Smooth muscle cell (in vitro differentiated cells): Measurements from ENCODE around the gene RPL32. TPM values are rescaled to one million over a fixed set of nuclear protein-coding genes. Genes with fewer than 3 reads are reported as not detected.

Experiments
- DNase-seq: peaks from one replicate; lab custom pipeline; 2025; ENCODE audit not compliant: unreplicated experiment; lab: John Stamatoyannopoulos, UW
- H2AFZ ChIP-seq: fragments of 200-600 bp; sonication (generic); 2 replicates; pipeline ENCODE4 v1.6.0; 2016; ENCODE audit warnings: antibody characterized with exemption, low read depth, mild to moderate bottlenecking
- H3F3A ChIP-seq: fragments of 200-600 bp; sonication (generic); 2 replicates; pipeline ENCODE4 v1.6.0; 2017; ENCODE audit warnings: antibody characterized with exemption, low read depth
- H3K27ac ChIP-seq: fragments of 200-600 bp; sonication (generic); 2 replicates; pipeline ENCODE4 v1.5.1; 2016; ENCODE audit warnings: low read depth, mild to moderate bottlenecking
- H3K27me3 ChIP-seq: fragments of 200-600 bp; sonication (generic); 2 replicates; pipeline ENCODE4 v1.6.1; 2016; ENCODE audit warnings: low read depth, mild to moderate bottlenecking
- H3K36me3 ChIP-seq: fragments of 200-600 bp; sonication (generic); 2 replicates; pipeline ENCODE4 v1.5.1; 2016; ENCODE audit warnings: low read depth
- H3K4me1 ChIP-seq: fragments of 200-600 bp; sonication (generic); 2 replicates; pipeline ENCODE4 v1.5.1; 2016; ENCODE audit warnings: low read depth
- H3K4me2 ChIP-seq: fragments of 200-600 bp; sonication (generic); 2 replicates; pipeline ENCODE4 v1.6.0; 2016; ENCODE audit warnings: mild to moderate bottlenecking
- H3K4me3 ChIP-seq: fragments of 200-600 bp; sonication (generic); 2 replicates; pipeline ENCODE4 v1.5.1; 2016; ENCODE audit warnings: mild to moderate bottlenecking
- H3K79me2 ChIP-seq: fragments of 200-600 bp; sonication (generic); 2 replicates; pipeline ENCODE4 v1.6.0; 2016; ENCODE audit warnings: low read depth, mild to moderate bottlenecking
- H3K9ac ChIP-seq: fragments of 200-600 bp; sonication (generic); 2 replicates; pipeline ENCODE4 v1.6.0; 2016; ENCODE audit warnings: low read depth
- H3K9me3 ChIP-seq: fragments of 200-600 bp; sonication (generic); replicated peaks from 2 replicates; pipeline ENCODE4 v1.5.1; 2016; ENCODE audit warnings: low read depth
- H4K20me1 ChIP-seq: fragments of 200-600 bp; sonication (generic); 2 replicates; pipeline ENCODE4 v1.6.0; 2016; ENCODE audit warnings: low read depth
- CTCF ChIP-seq: fragments of 200-600 bp; sonication (generic); IDR thresholded peaks from 2 replicates; pipeline ENCODE4 v1.5.1; 2017; ENCODE audit warnings: borderline replicate concordance, mild to moderate bottlenecking, antibody characterized with exemption; ENCODE audit not compliant: insufficient read depth, poor library complexity, severe bottlenecking
- WGBS: methylation state at CpG from one replicate; pipeline ENCODE4 v1.1.7; 2016; ENCODE audit warnings: low lambda C conversion rate; 5-methylcytosine and 5-hydroxymethylcytosine counted together
- polyA plus RNA-seq: library from polyadenylated mRNA; unstranded; fragments of >200 nt; fragmentation: Nextera tagmentation; extraction: Ambion mirVana; gene quantifications from 2 replicates; pipeline ENCODE4 v1.2.1, GENCODE V29; 2016
- total RNA-seq: library from RNA; depleted of rRNA; stranded (reverse); fragments of >200 nt; gene quantifications from 2 replicates; pipeline ENCODE4 v1.2.3, GENCODE V29; 2014

Gene RPL32
- total and polyA plus RNA-seq, 2 experiments from 2014 or later: 744 to 1,486 TPM

- H3K4me1 ChIP-seq: no peaks in the 10 kb centered on the region
- H3K36me3 ChIP-seq: peaks cover 6% of the 10 kb centered on the region
These were observed 10.0 kb downstream of the RPL32 start for GRCh38 chr3:12831301-12831866.

GRCh38 chr3:12830785-12831156 is 10.6 kb downstream of the RPL32 start:
- peaks cover 34% of the 10 kb centered on the region for H3F3A ChIP-seq
- 92% methylated on average over 4 of the region's 4 CpGs for WGBS
- peaks cover 30% of the 10 kb centered on the region for H4K20me1 ChIP-seq
- H3K79me2 ChIP-seq: no peaks in the 10 kb centered on the region
- H3K4me2 ChIP-seq: no peak overlapping the region
- no peak for TF ChIP-seq CTCF
- H3K27ac ChIP-seq: no peak overlapping the region
- H3K4me3 ChIP-seq: no peak overlapping the region
- DNase-seq: no peak
- H3K9ac ChIP-seq: no peak overlapping the region
- H3K36me3 ChIP-seq: peaks cover 6% of the 10 kb centered on the region
- H2AFZ ChIP-seq: no peak overlapping the region
- no peaks in the 10 kb centered on the region for H3K27me3 ChIP-seq
- no peaks in the 10 kb centered on the region for H3K9me3 ChIP-seq
- H3K4me1 ChIP-seq: no peaks in the 10 kb centered on the region

More at GRCh38 chr3:12831301-12831866, 10.0 kb downstream of the RPL32 start:
- Histone ChIP-seq H3K9me3 (no peaks in the 10 kb centered on the region), H3K79me2 (no peaks in the 10 kb centered on the region), H3K4me2 (no peak overlapping the region), H4K20me1 (peaks cover 36% of the 10 kb centered on the region), H3K27ac (no peak overlapping the region), H2AFZ (no peak overlapping the region), H3K27me3 (no peaks in the 10 kb centered on the region), H3K9ac (no peak overlapping the region), H3K4me3 (no peak overlapping the region), H3F3A (peaks cover 40% of the 10 kb centered on the region)
- DNase-seq: no peak
- TF ChIP-seq CTCF: no peak
- WGBS: 92% methylated on average over 5 of the region's 5 CpGs

GRCh38 chr3:12829886-12830784 is 11.2 kb downstream of the RPL32 start:
- Histone ChIP-seq H3K27me3 (no peaks in the 10 kb centered on the region), H3K36me3 (peaks cover 6% of the 10 kb centered on the region), H2AFZ (no peak overlapping the region), H3K4me2 (no peak overlapping the region), H3K9me3 (no peaks in the 10 kb centered on the region), H3K4me3 (no peak overlapping the region), H3K9ac (no peak overlapping the region), H4K20me1 (peaks cover 24% of the 10 kb centered on the region), H3K4me1 (no peaks in the 10 kb centered on the region), H3K79me2 (no peaks in the 10 kb centered on the region), H3F3A (peaks cover 28% of the 10 kb centered on the region), H3K27ac (no peak overlapping the region)
- WGBS: 90% methylated on average over 17 of the region's 17 CpGs
- no peak for DNase-seq
- no peak for TF ChIP-seq CTCF

- Histone ChIP-seq H3K4me1 (no peaks in the 10 kb centered on the region), H3F3A (peaks cover 21% of the 10 kb centered on the region), H3K4me3 (no peak overlapping the region), H3K4me2 (no peak overlapping the region), H3K27me3 (no peaks in the 10 kb centered on the region), H3K9ac (no peak overlapping the region), H3K27ac (no peak overlapping the region), H3K36me3 (peaks cover under 1% of the 10 kb centered on the region), H3K9me3 (no peaks in the 10 kb centered on the region), H4K20me1 (peaks cover 17% of the 10 kb centered on the region), H3K79me2 (no peaks in the 10 kb centered on the region), H2AFZ (no peak overlapping the region)
- DNase-seq: no peak
- no peak for TF ChIP-seq CTCF
- WGBS: 92% methylated on average over 4 of the region's 4 CpGs
These were observed 12.0 kb downstream of the RPL32 start for GRCh38 chr3:12829404-12829803.
